Fibroblast of villous mesenchyme (primary cell): Measurements from ENCODE around the gene THBS2. TPM values are rescaled to one million over a fixed set of nuclear protein-coding genes. Genes with fewer than 3 reads are reported as not detected.

Experiments
- DNase-seq: peaks from one replicate; pipeline ENCODE4 v3.0.0-alpha.2; 2010; ENCODE audit warnings: low read depth
- H3K4me3 ChIP-seq: 2 replicates; pipeline ENCODE4 v1.5.1; 2011; ENCODE audit warnings: low read depth, mild to moderate bottlenecking, low read length
- CTCF ChIP-seq: IDR thresholded peaks from 2 replicates; pipeline ENCODE4 v1.5.1; 2012; ENCODE audit warnings: low read depth, mild to moderate bottlenecking, low read length; ENCODE audit not compliant: insufficient read depth
- total RNA-seq: library from RNA; depleted of rRNA; stranded (reverse); fragments of >200 nt; gene quantifications from 2 replicates; pipeline ENCODE4 v1.2.3, GENCODE V29; 2012

Gene THBS2
- total RNA-seq, 1 donor: 374 TPM

GRCh38 chr6:169233181-169233580 lies 20.5 kb downstream of the THBS2 start:
- DNase-seq: no peak
- no peak overlapping the region for H3K4me3 ChIP-seq
- TF ChIP-seq CTCF: no peak

GRCh38 chr6:169232507-169232931 lies 21.1 kb downstream of the THBS2 start:
- H3K4me3 ChIP-seq: no peak overlapping the region
- no peak for TF ChIP-seq CTCF
- no peak for DNase-seq

GRCh38 chr6:169231790-169232506 lies 21.7 kb downstream of the THBS2 start:
- TF ChIP-seq CTCF: no peak
- DNase-seq: no peak
- no peak overlapping the region for H3K4me3 ChIP-seq

GRCh38 chr6:169230946-169231789 lies 22.5 kb downstream of the THBS2 start:
- DNase-seq: no peak

GRCh38 chr6:169230322-169230665 lies 23.4 kb downstream of the THBS2 start:
- no peak overlapping the region for H3K4me3 ChIP-seq
- no peak for DNase-seq
- TF ChIP-seq CTCF: no peak

More at GRCh38 chr6:169230946-169231789, 22.5 kb downstream of the THBS2 start:
- no peak for TF ChIP-seq CTCF
- no peak overlapping the region for H3K4me3 ChIP-seq

- H3K4me3 ChIP-seq: no peak overlapping the region
- no peak for TF ChIP-seq CTCF
- no peak for DNase-seq
Observed at GRCh38 chr6:169229615-169230321, 23.9 kb downstream of the THBS2 start.
